Colon (tissue), 2 donors: ENCODE results near the gene UBAP2L.
"Not testable (repeated sequence)": the region's sequence is repeated elsewhere in the genome, so short reads cannot be mapped to it uniquely, and the experiment has no call there.

Experiments
- FAIRE-seq: peaks from 2 replicates; lab custom pipeline; 2012; peaks lifted over from hg19 to GRCh38; lab: Jason Lieb, UNC
- donor health status: control.
- donor health status: control.

The UBAP2L gene

GRCh38 chr1:154309136-154309535 is 88.4 kb downstream of the UBAP2L start:
- FAIRE-seq = not testable (repeated sequence)

DNA sequence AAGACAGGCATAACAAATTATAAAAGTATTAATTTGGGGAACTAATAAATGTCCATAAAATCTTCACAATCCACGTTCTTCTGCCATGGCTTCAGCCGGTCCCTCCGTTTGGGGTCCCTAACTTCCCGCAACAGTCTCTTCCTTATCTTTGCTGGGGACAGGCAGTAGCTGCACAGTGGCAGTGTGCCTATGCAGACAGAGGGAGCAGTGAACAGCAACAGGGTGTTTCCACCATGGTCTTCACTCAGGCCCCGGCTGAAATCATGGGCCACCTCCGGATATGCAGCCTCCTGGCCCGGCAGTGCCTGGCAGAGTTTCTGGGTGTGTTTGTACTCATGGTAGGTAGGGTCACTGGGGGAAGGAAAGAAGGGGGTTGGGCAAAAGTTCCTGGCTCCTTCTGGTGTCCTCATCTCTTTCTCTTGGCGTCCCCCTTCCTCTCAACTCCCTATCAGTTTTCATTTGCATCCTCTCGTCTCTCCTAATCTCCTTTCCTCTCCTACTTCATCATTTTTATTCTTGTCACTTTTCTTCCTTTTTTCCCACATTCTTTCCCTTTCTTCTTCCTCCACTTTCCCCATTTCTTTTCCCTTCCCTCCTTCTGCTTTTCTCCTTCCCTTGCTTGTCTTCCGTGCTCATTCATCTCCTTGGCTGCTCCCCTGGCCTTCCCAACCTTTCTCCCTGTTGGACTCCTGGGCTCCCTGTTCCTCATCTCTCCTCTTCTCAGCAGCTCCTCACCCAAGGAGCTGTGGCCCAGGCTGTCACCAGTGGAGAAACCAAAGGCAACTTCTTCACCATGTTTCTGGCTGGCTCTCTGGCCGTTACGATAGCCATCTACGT is 91.7 kb downstream of the UBAP2L start:
- not testable (repeated sequence) for FAIRE-seq

GRCh38 chr1:154313066-154313356 is 92.3 kb downstream of the UBAP2L start:
- FAIRE-seq = no peak

GRCh38 chr1:154314226-154314625 is 93.5 kb downstream of the UBAP2L start:
- not testable (repeated sequence) for FAIRE-seq

DNA sequence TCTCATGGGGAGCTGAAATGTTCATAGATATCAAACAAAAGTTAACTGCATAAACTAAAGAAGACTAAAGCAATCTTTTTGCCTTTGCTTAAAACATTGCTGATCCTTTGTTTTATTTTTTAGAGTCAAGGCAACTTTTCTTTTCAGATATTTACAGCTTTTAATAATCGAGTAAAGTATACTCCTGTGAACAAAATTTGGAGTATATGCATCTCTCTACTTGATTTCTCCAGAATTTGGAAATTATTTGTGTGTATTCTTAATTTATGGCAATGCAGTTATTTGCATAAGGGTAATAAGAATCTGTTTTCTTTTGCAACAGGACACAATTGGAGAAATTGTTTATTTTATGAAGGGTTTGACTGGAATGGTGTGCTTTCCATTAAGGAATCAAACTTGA is 95.9 kb downstream of the UBAP2L start:
- FAIRE-seq = no peak

GRCh38 chr1:154318386-154318785 is 97.6 kb downstream of the UBAP2L start:
- no peak for FAIRE-seq
